GM19043 (cell line): ENCODE results near the gene IFIT5.
A peak's percentile ranks its signal among the peaks of the same experiment; 100 is the strongest.
"Not testable (repeated sequence)": the region's sequence is repeated elsewhere in the genome, so short reads cannot be mapped to it uniquely, and the experiment has no call there.

Source experiments
- ATAC-seq: cut with Tn5 transposase; IDR thresholded peaks from one replicate; pipeline ENCODE4 v1.9.1; 2021; ENCODE audit warnings: low read depth; ENCODE audit not compliant: unreplicated experiment

Gene IFIT5

DNA sequence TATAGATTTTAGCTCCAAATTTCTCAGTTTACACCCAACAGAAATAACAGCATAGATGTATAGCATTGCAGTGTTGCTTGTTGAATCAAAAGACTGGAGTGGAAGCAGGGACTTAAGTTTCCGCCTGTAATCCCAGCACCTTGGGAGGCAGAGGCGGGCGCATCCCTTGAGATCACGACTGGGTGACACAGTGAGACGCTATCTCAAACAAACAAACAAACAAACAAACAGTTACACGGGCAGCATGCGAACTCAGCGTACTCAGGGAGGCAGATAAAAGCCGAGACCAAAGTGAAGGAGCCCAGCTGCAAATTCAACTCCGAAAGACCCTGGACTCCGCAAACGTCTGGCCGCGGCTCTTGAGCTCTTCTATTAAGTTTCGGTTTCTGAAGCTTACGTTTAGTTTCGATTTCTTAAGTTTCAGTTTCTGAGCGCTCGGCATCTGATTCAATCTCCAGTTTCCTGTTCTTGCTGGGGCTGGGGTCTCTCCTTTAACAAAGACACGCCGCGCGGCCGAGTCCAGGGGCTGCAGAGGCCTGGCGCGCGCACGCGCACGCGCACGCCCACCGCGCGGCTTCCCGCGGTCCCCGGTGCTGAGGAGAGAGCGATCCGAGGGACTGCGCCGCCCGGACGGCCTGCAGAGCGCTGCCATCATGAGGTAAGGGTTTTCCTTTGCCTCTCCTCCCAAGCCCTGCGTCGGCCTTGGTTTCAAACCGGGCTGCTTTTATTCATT lies at the start of gene IFIT5:
Gene IFIT5, plus strand, starts transcription at position 423 of the 733 bp plus-strand sequence. Its CDS starts 231 bp downstream, at position 654.
- peak; percentile 70 for ATAC-seq

- peak; percentile 73 for ATAC-seq
Measured at GRCh38 chr10:89367529-89367928, 46.8 kb upstream of the IFIT5 start.

DNA sequence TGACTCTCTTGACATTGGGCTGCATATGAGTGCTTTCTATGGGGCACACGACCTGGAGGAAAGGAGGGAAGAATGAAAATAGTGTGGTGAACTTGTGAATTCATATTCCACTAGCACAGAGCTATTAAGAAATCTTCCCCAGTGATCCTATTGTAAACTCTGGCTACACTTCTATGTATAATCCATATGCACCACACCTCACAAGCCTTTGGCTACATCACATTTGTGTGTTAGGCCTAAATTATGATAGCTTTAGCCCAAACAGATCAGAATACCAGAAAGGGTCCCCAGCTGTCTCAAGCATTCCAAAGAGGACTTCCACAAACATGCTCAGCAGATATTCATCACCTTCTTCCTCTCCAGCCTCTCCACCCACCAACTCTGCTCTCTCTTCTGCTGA lies 46.2 kb upstream of the IFIT5 start:
- no peak for ATAC-seq

DNA sequence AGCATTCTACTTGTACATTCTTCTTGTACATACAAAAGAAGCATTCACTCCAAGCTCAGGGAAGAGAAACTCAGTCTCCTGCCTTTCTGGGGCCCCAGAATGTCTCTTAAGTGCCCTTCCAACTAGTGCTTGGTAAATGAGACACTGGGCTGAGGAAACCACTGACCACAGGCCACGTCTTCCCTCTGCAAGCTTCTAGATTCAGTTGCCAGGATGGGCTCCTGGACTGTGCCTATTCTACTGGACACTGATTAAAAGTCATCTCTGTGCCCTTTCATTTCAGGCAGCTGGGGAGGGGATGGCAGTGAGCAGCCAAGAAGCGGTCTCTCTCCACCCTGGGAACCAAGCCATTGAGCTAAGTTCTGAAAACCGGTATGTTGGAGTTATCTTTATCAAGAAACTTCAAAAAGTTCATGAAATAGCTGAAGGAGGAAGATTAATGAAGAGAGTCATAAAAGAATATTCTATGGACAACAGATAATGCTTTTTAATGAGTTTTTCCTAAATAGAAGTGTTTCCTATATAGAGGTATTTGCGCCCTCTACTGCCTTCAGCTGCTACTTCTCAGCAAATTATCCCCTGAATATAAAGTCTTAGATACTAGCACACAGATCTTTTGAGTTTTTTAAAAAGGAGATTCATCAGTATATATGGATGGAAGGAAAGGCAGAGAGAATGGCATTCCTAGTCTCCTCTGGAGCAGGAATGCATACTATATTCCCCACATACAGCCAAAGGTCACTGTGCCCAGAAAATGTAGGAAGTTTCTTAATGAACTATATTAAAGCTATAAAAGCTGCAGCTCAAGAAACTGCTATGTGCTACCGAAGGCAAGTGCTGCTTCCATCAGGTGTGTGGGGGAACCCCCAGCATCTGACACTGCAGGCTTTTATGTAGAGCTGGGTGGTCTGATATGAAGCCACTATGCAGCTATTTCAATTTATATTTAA lies 44.9 kb upstream of the IFIT5 start:
- ATAC-seq: no peak

DNA sequence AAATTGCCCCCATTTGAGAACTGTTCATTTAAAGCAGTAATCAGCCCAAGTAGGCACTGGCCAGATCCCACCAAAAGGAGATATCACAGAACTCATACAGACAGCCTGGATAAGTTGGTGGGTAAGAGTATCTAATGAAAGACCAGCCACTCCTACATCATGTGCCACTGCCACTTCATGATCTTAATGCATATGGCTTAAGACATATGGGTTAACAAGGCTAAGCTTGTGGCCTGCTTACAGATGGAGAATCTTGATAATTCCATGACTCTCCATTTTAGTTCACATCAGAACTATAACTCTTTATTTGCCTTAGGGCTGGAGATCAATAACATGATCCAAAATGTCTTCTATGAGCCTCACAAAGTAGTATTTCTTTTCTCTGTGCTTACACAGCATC lies 43.3 kb upstream of the IFIT5 start:
- no peak for ATAC-seq

DNA sequence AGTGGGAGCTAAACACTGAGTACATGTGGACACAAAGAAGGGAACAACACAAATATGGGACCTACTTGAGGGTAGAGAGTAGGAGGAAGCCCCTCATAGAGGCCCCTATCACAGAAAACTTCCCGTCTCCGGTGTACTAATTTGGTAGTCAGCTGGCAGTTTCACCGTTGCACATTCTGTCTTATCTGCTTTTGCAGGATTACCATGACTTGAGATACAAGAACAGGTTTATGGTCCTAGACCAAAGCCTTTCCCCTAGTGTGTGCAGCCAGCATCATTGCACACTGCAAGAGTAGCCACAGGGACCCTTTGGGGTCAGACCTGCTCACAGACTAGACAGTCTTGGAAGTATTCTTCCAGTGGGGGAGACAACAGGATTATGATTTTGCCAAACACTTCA lies 42.4 kb upstream of the IFIT5 start:
- no peak for ATAC-seq

- ATAC-seq: no peak
Measured at GRCh38 chr10:89373916-89374711, 40.3 kb upstream of the IFIT5 start.

DNA sequence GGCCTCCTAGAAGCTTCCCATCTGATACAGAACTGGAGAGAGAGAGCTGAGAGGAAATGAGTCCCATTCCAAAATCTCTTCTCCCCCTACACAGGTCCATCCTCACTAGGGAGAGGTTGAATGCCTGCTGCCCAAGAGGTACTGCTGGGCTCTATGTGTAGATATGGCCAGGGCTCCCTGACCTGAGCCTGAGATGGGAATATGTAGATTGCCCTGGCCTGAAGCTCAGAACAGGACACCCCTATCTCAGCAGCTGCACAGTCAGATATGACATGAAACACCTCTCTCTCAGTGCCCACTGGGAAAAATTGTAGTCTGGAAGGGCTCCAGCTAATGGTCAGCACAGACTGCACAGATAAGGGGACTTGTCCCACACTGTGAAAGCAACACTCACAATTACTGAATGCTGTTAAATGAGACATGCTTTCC lies 39.6 kb upstream of the IFIT5 start:
- ATAC-seq: no peak

DNA sequence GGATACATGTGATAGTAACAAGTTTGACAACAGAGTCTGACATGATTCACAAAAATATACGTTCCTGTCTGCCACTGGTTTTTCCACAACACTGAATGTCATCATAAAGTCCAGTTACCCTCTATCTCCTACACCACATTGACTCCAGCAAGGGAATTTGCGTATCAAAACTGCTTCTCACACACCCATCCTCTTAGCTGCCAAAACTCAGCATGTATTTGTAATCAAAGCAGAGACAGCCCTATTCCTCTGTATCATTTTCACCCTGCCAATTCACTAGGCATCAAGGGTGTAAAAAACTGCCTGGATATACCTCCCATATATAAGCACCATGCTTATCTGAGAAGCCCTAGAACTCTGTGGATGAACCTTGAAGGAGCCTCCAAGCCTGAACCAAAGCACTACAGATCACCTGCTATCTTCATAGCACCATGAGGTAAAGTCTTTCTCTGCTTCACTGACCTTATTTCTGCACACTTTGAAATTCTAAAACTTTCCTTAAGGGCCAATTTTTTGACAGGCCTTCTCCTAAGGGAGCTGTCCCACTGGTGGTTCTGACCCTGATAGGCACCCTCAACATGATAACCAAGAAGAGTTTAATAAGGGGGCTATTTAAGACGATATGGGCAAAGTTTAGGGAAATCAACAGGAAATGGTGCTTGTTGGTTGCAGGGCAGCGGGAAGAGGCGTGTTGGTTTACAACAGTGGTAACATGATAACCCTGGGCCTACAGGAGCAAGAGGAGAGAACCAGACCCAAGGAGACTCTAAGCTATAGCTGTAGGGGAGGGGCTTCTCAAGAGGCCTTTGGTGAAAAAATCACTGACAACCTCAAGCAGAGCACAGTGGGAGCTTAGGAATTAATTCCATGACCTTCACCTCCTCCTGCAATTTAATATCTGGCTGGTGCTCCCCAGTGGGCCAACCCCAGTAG lies 36.4 kb upstream of the IFIT5 start, which contains the start of gene IFIT1B:
Gene IFIT1B, plus strand, starts transcription at position 352 of the 933 bp plus-strand sequence. Its CDS starts 80 bp downstream, at position 432.
- no peak for ATAC-seq

- no peak for ATAC-seq
Measured at GRCh38 chr10:89379103-89379502, 35.3 kb upstream of the IFIT5 start.

- ATAC-seq: no peak
Measured at GRCh38 chr10:89382757-89383156, 31.6 kb upstream of the IFIT5 start.

DNA sequence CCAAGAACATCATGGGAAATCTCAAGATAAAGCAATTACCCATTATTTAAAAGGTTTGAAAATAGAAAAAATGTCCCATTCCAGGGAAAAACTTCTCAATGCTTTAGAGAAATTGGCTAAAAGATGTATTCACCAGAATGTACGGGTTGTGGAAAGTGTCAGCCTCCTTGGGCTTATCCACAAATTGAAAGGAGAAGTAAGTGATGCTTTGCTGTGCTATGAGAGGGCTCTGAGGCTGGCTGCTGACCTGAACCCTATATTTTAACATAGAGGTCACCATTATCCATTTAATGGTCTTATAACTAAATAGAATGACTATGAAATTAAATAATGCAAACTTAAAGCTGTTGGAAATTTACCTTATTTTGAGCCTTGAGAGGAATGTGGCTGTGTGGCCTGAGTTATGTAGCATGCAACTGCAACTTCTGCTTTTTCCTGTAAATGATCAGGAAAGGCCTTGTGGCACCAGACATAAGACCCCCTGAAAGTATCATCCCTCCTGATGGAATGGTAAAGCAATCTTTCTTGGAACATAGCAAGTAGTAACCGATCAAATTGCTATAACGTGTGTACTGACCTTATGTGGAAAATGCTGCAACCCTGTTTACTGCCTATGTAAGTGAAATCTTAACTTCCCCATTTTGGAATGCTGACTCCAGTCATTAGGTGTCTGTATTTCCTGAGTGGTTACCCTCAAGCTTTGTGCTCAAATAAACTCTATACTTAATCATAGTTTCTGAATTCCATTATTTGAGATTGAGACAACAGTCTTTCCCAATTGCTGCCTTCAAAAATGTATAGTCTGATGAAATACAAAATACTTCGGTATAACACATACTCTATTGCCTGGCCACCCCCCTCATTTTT lies 29.7 kb upstream of the IFIT5 start:
- ATAC-seq: no peak

- no peak for ATAC-seq
Measured at GRCh38 chr10:89388806-89389205, 25.6 kb upstream of the IFIT5 start.

DNA sequence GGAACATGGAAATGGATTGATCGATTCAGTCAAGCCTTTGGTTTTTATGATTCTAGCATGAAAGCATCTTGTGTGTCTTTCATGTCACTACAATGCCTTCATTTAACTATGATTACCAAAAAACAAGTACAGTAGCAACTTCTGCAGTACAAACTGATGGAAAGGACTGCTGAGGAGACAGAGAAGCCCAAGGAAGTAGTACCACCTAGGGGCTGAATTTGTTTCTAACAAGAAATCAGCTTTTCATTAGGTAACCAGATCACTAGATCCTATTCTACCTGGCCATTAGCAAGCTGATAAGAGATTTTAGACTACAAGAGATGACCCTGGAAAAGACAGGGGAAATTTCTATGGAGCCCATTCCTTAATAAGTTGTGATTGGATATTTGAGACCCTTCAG lies 25.1 kb upstream of the IFIT5 start:
- ATAC-seq: no peak

DNA sequence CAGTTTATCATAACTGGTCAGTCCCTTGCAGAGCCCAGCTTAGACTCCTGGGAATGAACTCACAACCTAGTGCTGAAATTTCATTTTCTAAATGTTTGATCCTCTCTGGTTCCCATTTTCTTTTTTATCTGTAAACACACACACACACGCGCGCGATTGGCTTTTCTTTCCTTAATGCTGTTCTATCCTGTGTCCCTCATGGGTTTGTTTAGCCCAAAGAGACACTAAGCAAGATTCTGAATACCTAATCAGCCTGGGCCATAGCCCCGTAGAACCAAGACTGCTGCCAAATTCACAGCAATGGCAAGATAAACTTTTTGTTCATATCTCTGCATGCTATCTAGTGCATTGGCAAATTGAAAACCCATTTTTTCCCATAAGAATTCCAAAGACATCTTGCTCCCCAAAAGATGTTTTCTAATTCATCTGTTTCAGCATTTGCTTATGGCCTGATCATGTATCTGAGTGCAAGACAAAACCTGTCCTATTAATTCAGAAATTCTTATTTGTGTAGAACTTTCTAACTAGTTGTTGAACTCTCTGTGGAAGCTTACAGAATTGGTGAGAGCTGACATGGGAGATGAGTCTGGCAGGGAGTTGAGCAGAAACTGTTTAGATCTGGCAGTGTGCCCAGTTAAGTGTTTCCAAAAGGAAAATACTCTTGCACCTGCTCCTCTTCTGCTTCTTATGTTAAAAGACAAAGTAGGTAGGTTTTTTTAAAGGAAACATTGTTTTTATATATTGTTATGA lies 23.7 kb upstream of the IFIT5 start:
- ATAC-seq: no peak

- ATAC-seq: not testable (repeated sequence)
Measured at GRCh38 chr10:89391226-89391576, 23.2 kb upstream of the IFIT5 start.

DNA sequence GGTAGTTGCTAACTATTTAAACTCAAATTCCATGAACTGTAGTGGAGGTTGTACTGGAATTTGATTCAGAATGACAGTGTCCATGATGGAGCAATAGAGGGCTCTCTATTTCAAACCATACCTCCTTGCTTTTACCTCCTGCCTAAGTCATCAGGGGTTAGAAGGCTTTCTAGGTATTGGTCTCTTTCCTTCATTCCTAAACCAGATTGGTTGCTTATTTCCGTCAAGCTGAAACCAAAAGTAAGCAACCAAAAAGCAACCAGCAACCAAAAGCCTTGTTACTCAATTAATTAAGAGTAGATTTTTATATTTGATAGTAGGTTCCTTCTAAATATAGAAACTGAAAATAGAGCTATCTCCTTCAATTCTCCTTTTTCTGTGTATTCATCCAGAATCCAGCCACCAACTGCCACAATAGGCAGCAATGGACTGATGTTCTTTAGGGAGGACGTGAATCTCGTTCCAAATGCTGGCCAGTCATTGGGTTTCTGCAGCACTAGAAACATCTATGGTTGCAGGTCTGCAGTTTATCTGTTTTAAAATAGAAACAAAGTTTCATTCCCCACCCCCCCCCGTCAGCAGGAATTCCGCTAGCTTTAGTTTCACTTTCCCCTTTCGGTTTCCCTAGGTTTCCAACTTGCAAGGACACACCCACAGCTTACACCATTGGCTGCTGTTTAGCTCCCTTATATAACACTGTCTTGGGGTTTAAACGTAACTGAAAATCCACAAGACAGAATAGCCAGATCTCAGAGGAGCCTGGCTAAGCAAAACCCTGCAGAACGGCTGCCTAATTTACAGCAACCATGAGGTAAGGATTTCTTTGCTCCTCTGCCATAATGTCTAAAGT lies 22.2 kb upstream of the IFIT5 start, which contains the start of gene IFIT1:
Gene IFIT1, plus strand, starts transcription at position 717 of the 850 bp plus-strand sequence. Its CDS starts 90 bp downstream, at position 807.
- peak; percentile 86 for ATAC-seq
